GM12864 (cell line): ENCODE results near the gene PITHD1.

Experiments
- DNase-seq: peaks from one replicate; pipeline ENCODE4 v3.0.0-alpha.2; 2011; ENCODE audit warnings: low read depth
- H3K4me3 ChIP-seq: 2 replicates; pipeline ENCODE4 v1.5.1; 2011; ENCODE audit warnings: mild to moderate bottlenecking, low read depth, low read length, control low read depth
- CTCF ChIP-seq: IDR thresholded peaks from 2 replicates; pipeline ENCODE4 v1.5.1; 2011; ENCODE audit warnings: low read depth, mild to moderate bottlenecking, moderate library complexity, low read length, control low read depth, inconsistent platforms; ENCODE audit errors: missing control alignments

The PITHD1 gene

GRCh38 chr1:23836037-23836436 lies 57.8 kb downstream of the PITHD1 start:
- no peak overlapping the region for H3K4me3 ChIP-seq
- TF ChIP-seq CTCF = no peak
- DNase-seq = no peak
